Measurements from ENCODE around the gene EPS8. TPM values are rescaled to one million over a fixed set of nuclear protein-coding genes. Genes with fewer than 3 reads are reported as not detected.

Gene EPS8
- total RNA-seq, 5 donors from 2014 or later (not counting 1 experiment from before 2014, with no cell fraction given), result 0.91 to 3.8 (median 2.1) TPM

- no peak for DNase-seq
- no peak overlapping the region for H3K4me3 ChIP-seq (ENCODE audit: control insufficient read depth in 1 of 2, extremely low read depth in 1 of 2, low read length in 1 of 2)
- Mint-ChIP-seq H3K9me3 (no peaks in the 10 kb centered on the region), H3K4me1 (peaks cover 0 to 19% (median 17%) of the 10 kb centered on the region in 3 donors), H3K27me3 (peaks cover 0 to 6% of the 10 kb centered on the region in 2 donors), H3K4me3 (no peak overlapping the region), H3K27ac (no peak overlapping the region), H3K36me3 (no peaks in the 10 kb centered on the region)
- ChIA-PET CTCF (no interaction called here), POLR2A (no interaction called here)
- H3K27ac ChIP-seq (ENCODE audit: low read length), result no peak overlapping the region
- no peak for ATAC-seq (replicated peaks in 1 of 4)
- no peaks in the 10 kb centered on the region for H3K4me1 ChIP-seq (ENCODE audit: control insufficient read depth in 1 of 2, extremely low read depth in 1 of 2, insufficient read depth in 2 of 2, low read length in 2 of 2)
- H3K36me3 ChIP-seq (ENCODE audit: control insufficient read depth in 2 of 2, extremely low read depth in 1 of 2, insufficient read depth in 1 of 2, low read length in 1 of 2), result no peaks in the 10 kb centered on the region
- no peaks in the 10 kb centered on the region for H3K9me3 ChIP-seq
- H3K27me3 ChIP-seq (replicated peaks in 1 of 2; ENCODE audit: control insufficient read depth in 2 of 2, extremely low read depth in 1 of 2, insufficient read depth in 2 of 2, low read length in 1 of 2), result no peaks in the 10 kb centered on the region
- WGBS (ENCODE audit: insufficient coverage), result no CpG with 5 or more reads among the region's 2 CpGs
Measured at GRCh38 chr12:15702276-15702675, 86.9 kb downstream of the EPS8 start.

GRCh38 chr12:15701631-15702156, 87.5 kb downstream of the EPS8 start:
- Histone ChIP-seq H3K4me3 (ENCODE audit: control insufficient read depth in 1 of 2, extremely low read depth in 1 of 2, low read length in 1 of 2) (no peak overlapping the region), H3K27ac (ENCODE audit: low read length) (no peak overlapping the region), H3K9me3 (no peaks in the 10 kb centered on the region), H3K36me3 (ENCODE audit: control insufficient read depth in 2 of 2, extremely low read depth in 1 of 2, insufficient read depth in 1 of 2, low read length in 1 of 2) (no peaks in the 10 kb centered on the region), H3K27me3 (replicated peaks in 1 of 2; ENCODE audit: control insufficient read depth in 2 of 2, extremely low read depth in 1 of 2, insufficient read depth in 2 of 2, low read length in 1 of 2) (no peaks in the 10 kb centered on the region), H3K4me1 (ENCODE audit: control insufficient read depth in 1 of 2, extremely low read depth in 1 of 2, insufficient read depth in 2 of 2, low read length in 2 of 2) (no peaks in the 10 kb centered on the region)
- POLR2A ChIA-PET, result no interaction called here
- ATAC-seq (replicated peaks in 1 of 4) (no peak), DNase-seq (no peak)
- no peak overlapping the region for H3K4me3 Mint-ChIP-seq
- 100% methylated on average over 1 of the region's 3 CpGs for WGBS (ENCODE audit: insufficient coverage)
- no peak overlapping the region for H3K27ac Mint-ChIP-seq
- peaks cover 0 to 9% of the 10 kb centered on the region in 2 donors for H3K27me3 Mint-ChIP-seq
- H3K36me3 Mint-ChIP-seq, result no peaks in the 10 kb centered on the region
- CTCF ChIA-PET, result no interaction called here
- H3K4me1 Mint-ChIP-seq, result peaks cover 0 to 19% (median 17%) of the 10 kb centered on the region in 3 donors
- no peaks in the 10 kb centered on the region for H3K9me3 Mint-ChIP-seq

GRCh38 chr12:15701206-15701605, 88.0 kb downstream of the EPS8 start:
- H3K27me3 Mint-ChIP-seq, result peaks cover 0 to 9% of the 10 kb centered on the region in 2 donors
- no peaks in the 10 kb centered on the region for H3K4me1 ChIP-seq (ENCODE audit: control insufficient read depth in 1 of 2, extremely low read depth in 1 of 2, insufficient read depth in 2 of 2, low read length in 2 of 2)
- H3K9me3 ChIP-seq, result no peaks in the 10 kb centered on the region
- ChIA-PET POLR2A (no interaction called here), CTCF (no interaction called here)
- H3K4me1 Mint-ChIP-seq, result peaks cover 0 to 19% (median 17%) of the 10 kb centered on the region in 3 donors
- H3K4me3 ChIP-seq (ENCODE audit: control insufficient read depth in 1 of 2, extremely low read depth in 1 of 2, low read length in 1 of 2), result no peak overlapping the region
- H3K36me3 ChIP-seq (ENCODE audit: control insufficient read depth in 2 of 2, extremely low read depth in 1 of 2, insufficient read depth in 1 of 2, low read length in 1 of 2), result no peaks in the 10 kb centered on the region
- H3K27ac Mint-ChIP-seq, result no peak overlapping the region
- no peaks in the 10 kb centered on the region for H3K9me3 Mint-ChIP-seq
- H3K27ac ChIP-seq (ENCODE audit: low read length), result no peak overlapping the region
- no peak for ATAC-seq (replicated peaks in 1 of 4)
- H3K4me3 Mint-ChIP-seq, result no peak overlapping the region
- DNase-seq, result no peak
- no peaks in the 10 kb centered on the region for H3K27me3 ChIP-seq (replicated peaks in 1 of 2; ENCODE audit: control insufficient read depth in 2 of 2, extremely low read depth in 1 of 2, insufficient read depth in 2 of 2, low read length in 1 of 2)
- no CpG with 5 or more reads among the region's 1 CpG for WGBS (ENCODE audit: insufficient coverage)
- no peaks in the 10 kb centered on the region for H3K36me3 Mint-ChIP-seq

GRCh38 chr12:15700595-15700994, 88.6 kb downstream of the EPS8 start:
- DNase-seq (no peak), ATAC-seq (replicated peaks in 1 of 4) (peak in 2 of 4 experiments; percentile 49 to 63)
- Mint-ChIP-seq H3K9me3 (no peaks in the 10 kb centered on the region), H3K27ac (no peak overlapping the region), H3K27me3 (peaks cover 0 to 9% of the 10 kb centered on the region in 2 donors), H3K36me3 (no peaks in the 10 kb centered on the region), H3K4me3 (no peak overlapping the region), H3K4me1 (peaks cover 0 to 19% (median 17%) of the 10 kb centered on the region in 3 donors)
- H3K4me1 ChIP-seq (ENCODE audit: control insufficient read depth in 1 of 2, extremely low read depth in 1 of 2, insufficient read depth in 2 of 2, low read length in 2 of 2), result no peaks in the 10 kb centered on the region
- no CpG with 5 or more reads among the region's 1 CpG for WGBS (ENCODE audit: insufficient coverage)
- no peaks in the 10 kb centered on the region for H3K9me3 ChIP-seq
- H3K27me3 ChIP-seq (replicated peaks in 1 of 2; ENCODE audit: control insufficient read depth in 2 of 2, extremely low read depth in 1 of 2, insufficient read depth in 2 of 2, low read length in 1 of 2), result no peaks in the 10 kb centered on the region
- no peak overlapping the region for H3K4me3 ChIP-seq (ENCODE audit: control insufficient read depth in 1 of 2, extremely low read depth in 1 of 2, low read length in 1 of 2)
- H3K36me3 ChIP-seq (ENCODE audit: control insufficient read depth in 2 of 2, extremely low read depth in 1 of 2, insufficient read depth in 1 of 2, low read length in 1 of 2), result no peaks in the 10 kb centered on the region
- CTCF ChIA-PET, result no interaction called here
- H3K27ac ChIP-seq (ENCODE audit: low read length), result no peak overlapping the region
- POLR2A ChIA-PET, result no interaction called here

- Histone ChIP-seq H3K4me3 (ENCODE audit: control insufficient read depth in 1 of 2, extremely low read depth in 1 of 2, low read length in 1 of 2) (no peak overlapping the region), H3K4me1 (ENCODE audit: control insufficient read depth in 1 of 2, extremely low read depth in 1 of 2, insufficient read depth in 2 of 2, low read length in 2 of 2) (no peaks in the 10 kb centered on the region), H3K27me3 (replicated peaks in 1 of 2; ENCODE audit: control insufficient read depth in 2 of 2, extremely low read depth in 1 of 2, insufficient read depth in 2 of 2, low read length in 1 of 2) (no peaks in the 10 kb centered on the region), H3K36me3 (ENCODE audit: control insufficient read depth in 2 of 2, extremely low read depth in 1 of 2, insufficient read depth in 1 of 2, low read length in 1 of 2) (no peaks in the 10 kb centered on the region), H3K9me3 (no peaks in the 10 kb centered on the region), H3K27ac (ENCODE audit: low read length) (no peak overlapping the region)
- POLR2A ChIA-PET, result no interaction called here
- no peak for ATAC-seq (replicated peaks in 1 of 4)
- 84% methylated on average over 6 of the region's 8 CpGs for WGBS (ENCODE audit: insufficient coverage)
- DNase-seq, result no peak
- H3K27ac Mint-ChIP-seq, result peak overlapping the region in 1 of 2 donors; percentile 34
- H3K9me3 Mint-ChIP-seq, result no peaks in the 10 kb centered on the region
- CTCF ChIA-PET, result no interaction called here
- H3K36me3 Mint-ChIP-seq, result no peaks in the 10 kb centered on the region
- peaks cover 0 to 19% (median 17%) of the 10 kb centered on the region in 3 donors for H3K4me1 Mint-ChIP-seq
- no peak overlapping the region for H3K4me3 Mint-ChIP-seq
- peaks cover 0 to 9% of the 10 kb centered on the region in 2 donors for H3K27me3 Mint-ChIP-seq
Measured at GRCh38 chr12:15699886-15700285, 89.3 kb downstream of the EPS8 start.

- DNase-seq (no peak), ATAC-seq (replicated peaks in 1 of 4) (no peak)
- Histone ChIP-seq H3K4me3 (ENCODE audit: control insufficient read depth in 1 of 2, extremely low read depth in 1 of 2, low read length in 1 of 2) (no peak overlapping the region), H3K36me3 (ENCODE audit: control insufficient read depth in 2 of 2, extremely low read depth in 1 of 2, insufficient read depth in 1 of 2, low read length in 1 of 2) (no peaks in the 10 kb centered on the region), H3K9me3 (no peaks in the 10 kb centered on the region), H3K27ac (ENCODE audit: low read length) (no peak overlapping the region), H3K4me1 (ENCODE audit: control insufficient read depth in 1 of 2, extremely low read depth in 1 of 2, insufficient read depth in 2 of 2, low read length in 2 of 2) (no peaks in the 10 kb centered on the region), H3K27me3 (replicated peaks in 1 of 2; ENCODE audit: control insufficient read depth in 2 of 2, extremely low read depth in 1 of 2, insufficient read depth in 2 of 2, low read length in 1 of 2) (no peaks in the 10 kb centered on the region)
- peaks cover 3% of the 10 kb centered on the region for H3K36me3 Mint-ChIP-seq
- WGBS (ENCODE audit: insufficient coverage), result 100% methylated on average over 1 of the region's 3 CpGs
- no peak overlapping the region for H3K27ac Mint-ChIP-seq
- H3K9me3 Mint-ChIP-seq, result peaks cover 0 to 2% (median 0%) of the 10 kb centered on the region in 3 donors
- POLR2A ChIA-PET, result no interaction called here
- H3K27me3 Mint-ChIP-seq, result peaks cover 2 to 9% of the 10 kb centered on the region in 2 donors
- H3K4me1 Mint-ChIP-seq, result peaks cover 0 to 19% (median 17%) of the 10 kb centered on the region in 3 donors
- H3K4me3 Mint-ChIP-seq, result no peak overlapping the region
- CTCF ChIA-PET, result no interaction called here
Measured at GRCh38 chr12:15698377-15698871, 90.8 kb downstream of the EPS8 start.

GRCh38 chr12:15697201-15697600, 92.0 kb downstream of the EPS8 start:
- Mint-ChIP-seq H3K4me1 (peaks cover 0 to 19% (median 17%) of the 10 kb centered on the region in 3 donors), H3K4me3 (no peak overlapping the region), H3K27ac (no peak overlapping the region), H3K9me3 (peaks cover 0 to 3% (median 0%) of the 10 kb centered on the region in 3 donors), H3K27me3 (peaks cover 6 to 9% of the 10 kb centered on the region in 2 donors), H3K36me3 (peaks cover 3% of the 10 kb centered on the region)
- Histone ChIP-seq H3K4me3 (ENCODE audit: control insufficient read depth in 1 of 2, extremely low read depth in 1 of 2, low read length in 1 of 2) (no peak overlapping the region), H3K4me1 (ENCODE audit: control insufficient read depth in 1 of 2, extremely low read depth in 1 of 2, insufficient read depth in 2 of 2, low read length in 2 of 2) (no peaks in the 10 kb centered on the region), H3K27me3 (replicated peaks in 1 of 2; ENCODE audit: control insufficient read depth in 2 of 2, extremely low read depth in 1 of 2, insufficient read depth in 2 of 2, low read length in 1 of 2) (no peaks in the 10 kb centered on the region), H3K27ac (ENCODE audit: low read length) (no peak overlapping the region), H3K36me3 (ENCODE audit: control insufficient read depth in 2 of 2, extremely low read depth in 1 of 2, insufficient read depth in 1 of 2, low read length in 1 of 2) (no peaks in the 10 kb centered on the region), H3K9me3 (no peaks in the 10 kb centered on the region)
- ATAC-seq (replicated peaks in 1 of 4) (no peak), DNase-seq (no peak)
- no CpG with 5 or more reads among the region's 2 CpGs for WGBS (ENCODE audit: insufficient coverage)
- CTCF ChIA-PET, result no interaction called here
- POLR2A ChIA-PET, result no interaction called here
